Measurements from ENCODE around the gene ETNK1. TPM values are rescaled to one million over a fixed set of nuclear protein-coding genes. Genes with fewer than 3 reads are reported as not detected.

Gene ETNK1
- total RNA-seq, 1 donor from 2014 or later = 53.9 TPM

GRCh38 chr12:22640851-22641250 is 15.9 kb downstream of the ETNK1 start:
- peaks cover 4% of the 10 kb centered on the region for H3K9me3 Mint-ChIP-seq
- no peak overlapping the region for H3K4me3 ChIP-seq
- H3K9ac ChIP-seq = no peak overlapping the region
- H3K27me3 ChIP-seq = no peaks in the 10 kb centered on the region
- H3K4me1 ChIP-seq = no peaks in the 10 kb centered on the region
- H3K27ac Mint-ChIP-seq = no peak overlapping the region
- no peak overlapping the region for H2AFZ ChIP-seq (replicated peaks)
- no peaks in the 10 kb centered on the region for H3K4me1 Mint-ChIP-seq
- H4K20me1 ChIP-seq (ENCODE audit: low read depth) = peaks cover 13% of the 10 kb centered on the region
- peaks cover 4% of the 10 kb centered on the region for H3K36me3 ChIP-seq
- no peak for DNase-seq (ENCODE audit: low spot score)
- no peaks in the 10 kb centered on the region for H3K27me3 Mint-ChIP-seq (ENCODE audit: insufficient read depth, low read depth)
- H3K4me3 Mint-ChIP-seq = no peak overlapping the region
- no peaks in the 10 kb centered on the region for H3K9me3 ChIP-seq (ENCODE audit: low read depth)
- H3K36me3 Mint-ChIP-seq = peaks cover 26% of the 10 kb centered on the region
- H3K79me2 ChIP-seq (ENCODE audit: low read depth) = peaks cover 68% of the 10 kb centered on the region
- no peak overlapping the region for H3K4me2 ChIP-seq
- H3F3A ChIP-seq (ENCODE audit: low read depth) = no peaks in the 10 kb centered on the region
- TF ChIP-seq EZH2 (IDR thresholded peaks at IDR 0.05) (no peak), EZH2phosphoT487 (IDR thresholded peaks at IDR 0.05) (no peak)
- TF ChIP-seq, protein P1, sequence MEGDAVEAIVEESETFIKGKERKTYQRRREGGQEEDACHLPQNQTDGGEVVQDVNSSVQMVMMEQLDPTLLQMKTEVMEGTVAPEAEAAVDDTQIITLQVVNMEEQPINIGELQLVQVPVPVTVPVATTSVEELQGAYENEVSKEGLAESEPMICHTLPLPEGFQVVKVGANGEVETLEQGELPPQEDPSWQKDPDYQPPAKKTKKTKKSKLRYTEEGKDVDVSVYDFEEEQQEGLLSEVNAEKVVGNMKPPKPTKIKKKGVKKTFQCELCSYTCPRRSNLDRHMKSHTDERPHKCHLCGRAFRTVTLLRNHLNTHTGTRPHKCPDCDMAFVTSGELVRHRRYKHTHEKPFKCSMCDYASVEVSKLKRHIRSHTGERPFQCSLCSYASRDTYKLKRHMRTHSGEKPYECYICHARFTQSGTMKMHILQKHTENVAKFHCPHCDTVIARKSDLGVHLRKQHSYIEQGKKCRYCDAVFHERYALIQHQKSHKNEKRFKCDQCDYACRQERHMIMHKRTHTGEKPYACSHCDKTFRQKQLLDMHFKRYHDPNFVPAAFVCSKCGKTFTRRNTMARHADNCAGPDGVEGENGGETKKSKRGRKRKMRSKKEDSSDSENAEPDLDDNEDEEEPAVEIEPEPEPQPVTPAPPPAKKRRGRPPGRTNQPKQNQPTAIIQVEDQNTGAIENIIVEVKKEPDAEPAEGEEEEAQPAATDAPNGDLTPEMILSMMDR (IDR thresholded peaks at IDR 0.05) = no peak
- H3K27ac ChIP-seq = no peak overlapping the region

DNA sequence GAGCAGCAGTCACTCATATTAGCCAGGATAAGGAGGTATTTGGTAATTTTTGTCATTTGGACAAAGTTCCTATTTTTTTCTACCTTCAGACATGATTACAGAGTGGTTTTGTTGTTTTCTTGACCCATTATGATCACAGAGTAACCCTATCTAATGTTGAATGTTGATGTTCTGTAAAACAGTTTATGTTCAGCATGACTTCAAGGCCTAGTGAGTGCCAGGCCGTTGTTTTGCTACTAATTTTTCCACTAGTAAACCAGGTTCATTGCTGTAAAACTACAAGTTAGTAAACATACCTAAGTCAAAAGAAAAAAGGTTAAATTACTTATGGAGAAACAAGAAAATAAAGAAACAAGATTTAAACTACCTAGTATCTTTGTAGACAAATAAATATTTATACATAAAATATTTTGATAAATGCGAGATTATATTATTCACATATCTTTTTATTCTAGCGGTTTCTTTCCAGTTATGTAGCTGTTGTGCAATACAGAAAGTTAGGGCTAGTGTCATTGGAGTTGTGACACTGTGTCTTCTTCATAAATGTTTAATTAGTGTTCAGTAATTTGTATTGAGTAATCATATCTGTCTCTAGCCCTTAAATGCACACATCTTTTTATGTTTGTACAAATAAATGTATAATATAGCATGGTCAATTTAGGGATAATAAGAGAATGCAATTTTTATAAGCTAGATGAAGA is 16.5 kb downstream of the ETNK1 start:
- peaks cover 4% of the 10 kb centered on the region for H3K36me3 ChIP-seq
- no peak overlapping the region for H2AFZ ChIP-seq (replicated peaks)
- no peaks in the 10 kb centered on the region for H3K9me3 ChIP-seq (ENCODE audit: low read depth)
- H3K4me1 Mint-ChIP-seq = no peaks in the 10 kb centered on the region
- H3K4me3 Mint-ChIP-seq = no peak overlapping the region
- TF ChIP-seq EZH2phosphoT487 (IDR thresholded peaks at IDR 0.05) (no peak), EZH2 (IDR thresholded peaks at IDR 0.05) (no peak)
- TF ChIP-seq, protein P1 (IDR thresholded peaks at IDR 0.05) = no peak
- no peak for DNase-seq (ENCODE audit: low spot score)
- peaks cover 4% of the 10 kb centered on the region for H3K9me3 Mint-ChIP-seq
- H3K27ac Mint-ChIP-seq = no peak overlapping the region
- H3K4me3 ChIP-seq = no peak overlapping the region
- H3K79me2 ChIP-seq (ENCODE audit: low read depth) = peaks cover 65% of the 10 kb centered on the region
- H3K4me1 ChIP-seq = no peaks in the 10 kb centered on the region
- no peak overlapping the region for H3K27ac ChIP-seq
- H3K4me2 ChIP-seq = no peak overlapping the region
- H3K9ac ChIP-seq = no peak overlapping the region
- peaks cover 15% of the 10 kb centered on the region for H4K20me1 ChIP-seq (ENCODE audit: low read depth)
- H3F3A ChIP-seq (ENCODE audit: low read depth) = no peaks in the 10 kb centered on the region
- H3K36me3 Mint-ChIP-seq = peaks cover 22% of the 10 kb centered on the region
- H3K27me3 Mint-ChIP-seq (ENCODE audit: insufficient read depth, low read depth) = no peaks in the 10 kb centered on the region
- H3K27me3 ChIP-seq = no peaks in the 10 kb centered on the region

- Histone ChIP-seq H3K9ac (no peak overlapping the region), H4K20me1 (ENCODE audit: low read depth) (peaks cover 3% of the 10 kb centered on the region), H3K9me3 (ENCODE audit: low read depth) (no peaks in the 10 kb centered on the region), H2AFZ (replicated peaks) (no peak overlapping the region), H3F3A (ENCODE audit: low read depth) (no peaks in the 10 kb centered on the region), H3K79me2 (ENCODE audit: low read depth) (peaks cover 51% of the 10 kb centered on the region), H3K4me1 (no peaks in the 10 kb centered on the region), H3K4me3 (no peak overlapping the region), H3K27me3 (no peaks in the 10 kb centered on the region), H3K36me3 (peaks cover 4% of the 10 kb centered on the region), H3K27ac (no peak overlapping the region), H3K4me2 (no peak overlapping the region)
- H3K4me3 Mint-ChIP-seq = no peak overlapping the region
- peaks cover 5% of the 10 kb centered on the region for H3K9me3 Mint-ChIP-seq
- no peaks in the 10 kb centered on the region for H3K4me1 Mint-ChIP-seq
- peaks cover 43% of the 10 kb centered on the region for H3K36me3 Mint-ChIP-seq
- H3K27me3 Mint-ChIP-seq (ENCODE audit: insufficient read depth, low read depth) = peaks cover 2% of the 10 kb centered on the region
- DNase-seq (ENCODE audit: low spot score) = no peak
- TF ChIP-seq EZH2 (IDR thresholded peaks at IDR 0.05) (no peak), EZH2phosphoT487 (IDR thresholded peaks at IDR 0.05) (no peak)
- TF ChIP-seq, protein P1 (IDR thresholded peaks at IDR 0.05) = no peak
- no peak overlapping the region for H3K27ac Mint-ChIP-seq
Measured at GRCh38 chr12:22648668-22649067, 23.7 kb downstream of the ETNK1 start.

Data from neural progenitor cell (in vitro differentiated cells).